CD14-positive monocyte (primary cell): ENCODE measurements around the gene ZNF81. TPM values are rescaled to one million over a fixed set of nuclear protein-coding genes. Genes with fewer than 3 reads are reported as not detected.
"Not testable (repeated sequence)": the region's sequence is repeated elsewhere in the genome, so short reads cannot be mapped to it uniquely, and the experiment has no call there.

Experiments used
- DNase-seq, 3 donors: peaks; one replicate each; pipeline ENCODE4 v3.0.0-alpha.2; 2011 to 2022
- H2AFZ ChIP-seq: 2 replicates; pipeline ENCODE4 v1.6.0; 2012; ENCODE audit warnings: mild to moderate bottlenecking, low read depth, low read length, inconsistent platforms; ENCODE audit not compliant: insufficient read depth, poor library complexity, severe bottlenecking
- H3K27ac ChIP-seq, 2 donors: 1 replicate in 1 of 2; 2 replicates in 1 of 2; pipeline ENCODE4 v1.5.1; 2012 to 2013; ENCODE audit warnings: low read length in 2 of 2, control low read depth in 1 of 2, inconsistent platforms in 1 of 2, low read depth in 1 of 2, mild to moderate bottlenecking in 1 of 2
- H3K27me3 ChIP-seq, 2 donors: one replicate each; pipeline versions ENCODE4 v1.6.0 to v1.6.1; 2011 to 2013; ENCODE audit warnings: low read length in 2 of 2; ENCODE audit not compliant: control insufficient read depth in 2 of 2, insufficient read depth in 2 of 2
- H3K36me3 ChIP-seq, 2 donors: replicated peaks in 1 of 2; 1 replicate in 1 of 2; 2 replicates in 1 of 2; pipeline versions ENCODE4 v1.5.1 to v1.6.1; 2012 to 2013; ENCODE audit warnings: low read length in 2 of 2, control low read depth in 1 of 2, inconsistent platforms in 1 of 2, mild to moderate bottlenecking in 1 of 2; ENCODE audit not compliant: insufficient read depth in 2 of 2, control insufficient read depth in 1 of 2
- H3K4me1 ChIP-seq, 2 donors: 1 replicate in 1 of 2; 2 replicates in 1 of 2; pipeline versions ENCODE4 v1.5.1 to v1.6.1; 2012 to 2013; ENCODE audit warnings: low read length in 2 of 2, control low read depth in 1 of 2, inconsistent platforms in 1 of 2, mild to moderate bottlenecking in 1 of 2, moderate library complexity in 1 of 2; ENCODE audit not compliant: insufficient read depth in 2 of 2, control insufficient read depth in 1 of 2
- H3K4me2 ChIP-seq: replicated peaks from 2 replicates; pipeline ENCODE3; 2012; ENCODE audit warnings: low read length, moderate library complexity, mild to moderate bottlenecking; ENCODE audit not compliant: poor library complexity, severe bottlenecking; ENCODE audit errors: extremely low read depth
- H3K4me3 ChIP-seq, 3 experiments: fragments of 200-600 bp in 1 of 3; sonication (generic) in 1 of 3; replicated peaks in 1 of 3; 1 replicate in 2 of 3; 2 replicates in 1 of 3; pipeline ENCODE4 v1.5.1; 2011 to 2013; ENCODE audit warnings: low read length in 3 of 3, mild to moderate bottlenecking in 3 of 3, control low read depth in 2 of 3, low read depth in 2 of 3, inconsistent platforms in 1 of 3, moderate library complexity in 1 of 3
- H3K79me2 ChIP-seq: 2 replicates; pipeline ENCODE4 v1.6.0; 2012; ENCODE audit warnings: mild to moderate bottlenecking, control low read depth, inconsistent platforms, low read length, moderate library complexity; ENCODE audit not compliant: insufficient read depth
- H3K9ac ChIP-seq: 2 replicates; pipeline ENCODE4 v1.6.0; 2017; ENCODE audit warnings: low read length, mild to moderate bottlenecking; ENCODE audit not compliant: insufficient read depth, poor library complexity, severe bottlenecking
- H3K9me3 ChIP-seq, 2 donors: replicated peaks in 1 of 2; 1 replicate in 1 of 2; 2 replicates in 1 of 2; pipeline versions ENCODE4 v1.5.1 to v1.6.1; 2012 to 2013; ENCODE audit warnings: low read length in 2 of 2, control low read depth in 1 of 2; ENCODE audit not compliant: control insufficient read depth in 1 of 2, insufficient read depth in 1 of 2
- H4K20me1 ChIP-seq: 2 replicates; pipeline ENCODE4 v1.6.0; 2012; ENCODE audit warnings: mild to moderate bottlenecking, low read length, control low read depth, moderate library complexity; ENCODE audit not compliant: insufficient read depth
- H3K27ac Mint-ChIP-seq, 7 donors: one replicate each; pipeline ENCODE4 v1.8.0; 2020; ENCODE audit warnings: mild to moderate bottlenecking in 7 of 7, mixed read lengths in 7 of 7, moderate library complexity in 6 of 7, inconsistent platforms in 2 of 7
- H3K27me3 Mint-ChIP-seq, 3 donors: one replicate each; pipeline ENCODE4 v1.8.0; 2021 to 2022; ENCODE audit warnings: low read depth in 3 of 3, mild to moderate bottlenecking in 3 of 3, mixed read lengths in 3 of 3, moderate library complexity in 3 of 3, inconsistent platforms in 1 of 3
- H3K36me3 Mint-ChIP-seq, 2 donors: one replicate each; pipeline ENCODE4 v1.8.0; 2020; ENCODE audit warnings: mixed read lengths in 2 of 2, inconsistent platforms in 1 of 2, mild to moderate bottlenecking in 1 of 2
- H3K4me1 Mint-ChIP-seq: one replicate; pipeline ENCODE4 v1.8.0; 2020; ENCODE audit warnings: mild to moderate bottlenecking, mixed read lengths
- H3K4me3 Mint-ChIP-seq, 2 donors: one replicate each; pipeline ENCODE4 v1.8.0; 2020; ENCODE audit warnings: mild to moderate bottlenecking in 2 of 2, mixed read lengths in 2 of 2, moderate library complexity in 1 of 2
- H3K9me3 Mint-ChIP-seq, 7 donors: one replicate each; pipeline ENCODE4 v1.8.0; 2020 to 2022; ENCODE audit warnings: mixed read lengths in 7 of 7, mild to moderate bottlenecking in 6 of 7, moderate library complexity in 6 of 7, inconsistent platforms in 2 of 7
- CTCF ChIP-seq: fragments of 200-600 bp; IDR thresholded peaks from one replicate; pipeline ENCODE4 v1.8.0; 2022; ENCODE audit warnings: antibody characterized with exemption, mild to moderate bottlenecking
- WGBS: methylation state at CpG from one replicate; pipeline ENCODE4 v1.1.5; 2013; ENCODE audit warnings: missing lambda C conversion rate; ENCODE audit not compliant: insufficient coverage; 5-methylcytosine and 5-hydroxymethylcytosine counted together
- intact Hi-C, 2 donors: fragments of 100-400 bp; cut with micrococcal nuclease; formaldehyde crosslinking; loops; one replicate each; pipeline versions ENCODE4 v1.15.0 to v1.15.1; 2023
- polyA plus RNA-seq, 3 donors: library from polyadenylated mRNA; depleted of rRNA in 1 of 3; unstranded in 2 of 3; stranded (reverse) in 1 of 3; fragments of 300-500 nt in 2 of 3; fragments of >200 nt in 1 of 3; fragmentation: Illumina TruSeq in 2 of 3; gene quantifications; 1 replicate in 2 of 3; 2 replicates in 1 of 3; pipeline ENCODE4 v1.2.3, GENCODE V29; 2012 to 2021

Gene ZNF81
- polyA plus RNA-seq, 3 donors = 1.7 to 3.4 (median 2.4) TPM

GRCh38 chrX:47804315-47804714 lies 32.4 kb upstream of the ZNF81 start:
- Histone ChIP-seq H3K4me2 (no peak overlapping the region), H4K20me1 (no peaks in the 10 kb centered on the region), H3K79me2 (no peaks in the 10 kb centered on the region), H3K36me3 (no peaks in the 10 kb centered on the region), H3K4me3 (no peak overlapping the region), H3K9me3 (no peaks in the 10 kb centered on the region), H3K27ac (no peak overlapping the region), H3K9ac (no peak overlapping the region), H3K27me3 (no peaks in the 10 kb centered on the region), H3K4me1 (no peaks in the 10 kb centered on the region), H2AFZ (no peak overlapping the region)
- Mint-ChIP-seq H3K9me3 (peaks cover 0 to 4% (median 0%) of the 10 kb centered on the region in 7 donors), H3K27ac (no peak overlapping the region), H3K4me1 (no peaks in the 10 kb centered on the region), H3K4me3 (no peak overlapping the region), H3K27me3 (peaks cover 0 to 2% (median 1%) of the 10 kb centered on the region in 3 donors), H3K36me3 (no peaks in the 10 kb centered on the region)
- TF ChIP-seq CTCF = no peak
- 94% methylated on average over 3 of the region's 9 CpGs for WGBS
- DNase-seq = no peak
- intact Hi-C loops = no loop called here

- H3K4me3 Mint-ChIP-seq, H3K36me3 Mint-ChIP-seq, H3K9me3 ChIP-seq, H3K36me3 ChIP-seq, H3K27ac ChIP-seq, DNase-seq, H3K9ac ChIP-seq, H3K79me2 ChIP-seq, H3K9me3 Mint-ChIP-seq, H3K4me3 ChIP-seq, H3K4me1 Mint-ChIP-seq, H3K4me1 ChIP-seq, H2AFZ ChIP-seq, intact Hi-C loops, H3K27me3 ChIP-seq, H4K20me1 ChIP-seq, H3K27ac Mint-ChIP-seq, H3K27me3 Mint-ChIP-seq, H3K4me2 ChIP-seq: not testable (repeated sequence)
- WGBS = 60% methylated on average over 1 of the region's 1 CpG
Observed at GRCh38 chrX:47805844-47806243, 30.9 kb upstream of the ZNF81 start.

GRCh38 chrX:47806415-47807271 lies 30.1 kb upstream of the ZNF81 start:
- H3K9ac ChIP-seq, H4K20me1 ChIP-seq, H3K27ac ChIP-seq, H3K4me3 ChIP-seq, H2AFZ ChIP-seq, H3K36me3 ChIP-seq, H3K9me3 Mint-ChIP-seq, H3K79me2 ChIP-seq, H3K27me3 ChIP-seq, H3K4me1 Mint-ChIP-seq, H3K4me2 ChIP-seq, DNase-seq, H3K4me3 Mint-ChIP-seq, intact Hi-C loops, H3K4me1 ChIP-seq, H3K27me3 Mint-ChIP-seq, H3K27ac Mint-ChIP-seq, H3K36me3 Mint-ChIP-seq, H3K9me3 ChIP-seq: not testable (repeated sequence)
- no CpG with 5 or more reads among the region's 14 CpGs for WGBS

GRCh38 chrX:47807272-47807538 lies 29.5 kb upstream of the ZNF81 start:
- H3K36me3 Mint-ChIP-seq, H3K27ac Mint-ChIP-seq, H3K4me3 ChIP-seq, H3K9me3 ChIP-seq, H3K4me3 Mint-ChIP-seq, H3K9ac ChIP-seq, H3K4me2 ChIP-seq, H3K36me3 ChIP-seq, H3K27me3 ChIP-seq, H2AFZ ChIP-seq, H3K27ac ChIP-seq, H4K20me1 ChIP-seq, H3K79me2 ChIP-seq, DNase-seq, H3K4me1 ChIP-seq, H3K27me3 Mint-ChIP-seq, H3K9me3 Mint-ChIP-seq, H3K4me1 Mint-ChIP-seq, intact Hi-C loops: not testable (repeated sequence)
- WGBS = no CpG with 5 or more reads among the region's 3 CpGs
